Retina (tissue), 1 donor: Measurements from ENCODE around the gene PBX3.

Experiments
- DNase-seq: peaks from one replicate; pipeline ENCODE4 v3.0.0-alpha.2; 2016

The PBX3 gene

GRCh38 chr9:125747053-125747764, at the start of gene PBX3:
Gene PBX3 (plus strand): TSS chr9:125747373.
- DNase-seq: peak; percentile 79

GRCh38 chr9:125699870-125700269, 47.3 kb upstream of the PBX3 start:
- no peak for DNase-seq

- no peak for DNase-seq
Observed at GRCh38 chr9:125700791-125701190, 46.4 kb upstream of the PBX3 start.

- DNase-seq: no peak
Observed at GRCh38 chr9:125701351-125701750, 45.8 kb upstream of the PBX3 start.

GRCh38 chr9:125703662-125704061, 43.5 kb upstream of the PBX3 start:
- no peak for DNase-seq

GRCh38 chr9:125705893-125706292, 41.3 kb upstream of the PBX3 start:
- no peak for DNase-seq

- peak; percentile 92 for DNase-seq
Observed at GRCh38 chr9:125706651-125707471, 40.3 kb upstream of the PBX3 start, which contains the start of gene MAPKAP1. Gene MAPKAP1 (minus strand): TSS chr9:125707208. CDS start chr9:125672574, 34,634 bp downstream.

GRCh38 chr9:125707472-125707804, 39.7 kb upstream of the PBX3 start:
- DNase-seq: no peak

- no peak for DNase-seq
Observed at GRCh38 chr9:125726456-125727132, 20.6 kb upstream of the PBX3 start.

- no peak for DNase-seq
Observed at GRCh38 chr9:125730168-125730567, 17.0 kb upstream of the PBX3 start.

- DNase-seq: no peak
Observed at GRCh38 chr9:125732562-125732961, 14.6 kb upstream of the PBX3 start.

- DNase-seq: no peak
Observed at GRCh38 chr9:125739436-125739835, 7.7 kb upstream of the PBX3 start.

- DNase-seq: no peak
Observed at GRCh38 chr9:125742657-125743056, 4.5 kb upstream of the PBX3 start.

- DNase-seq: no peak
Observed at GRCh38 chr9:125743682-125744428, 3.3 kb upstream of the PBX3 start.

- DNase-seq: no peak
Observed at GRCh38 chr9:125744616-125745015, 2.6 kb upstream of the PBX3 start.

- DNase-seq: no peak
Observed at GRCh38 chr9:125745018-125745417, 2.2 kb upstream of the PBX3 start.

- no peak for DNase-seq
Observed at GRCh38 chr9:125745682-125746016, 1.5 kb upstream of the PBX3 start.

GRCh38 chr9:125746017-125746773, 978 bp upstream of the PBX3 start:
- peak; percentile 97 for DNase-seq

GRCh38 chr9:125746774-125747052, 460 bp upstream of the PBX3 start:
- no peak for DNase-seq

GRCh38 chr9:125747765-125748445, 732 bp downstream of the PBX3 start:
- DNase-seq: peak; percentile 67

GRCh38 chr9:125748446-125749099, 1.4 kb downstream of the PBX3 start:
- peak; percentile 73 for DNase-seq
